Skin of body (tissue), 2 donors: ENCODE measurements around the gene UGT1A1. TPM values are rescaled to one million over a fixed set of nuclear protein-coding genes. Genes with fewer than 3 reads are reported as not detected.
A peak's percentile ranks its signal among the peaks of the same experiment; 100 is the strongest.
"Not testable (repeated sequence)": the region's sequence is repeated elsewhere in the genome, so short reads cannot be mapped to it uniquely, and the experiment has no call there.

Experiments used
- DNase-seq: peaks from one replicate; lab custom pipeline; 2025; lab: John Stamatoyannopoulos, UW
- total RNA-seq: library from RNA; depleted of rRNA; stranded (reverse); fragments of >200 nt; gene quantifications from one replicate; pipeline ENCODE4 v1.2.3, GENCODE V29; 2014

UGT1A1 gene
- total RNA-seq: 0.10 TPM

- no peak for DNase-seq
These were observed at the start of gene UGT1A1 for GRCh38 chr2:233760043-233760442. Gene UGT1A1, plus strand, starts transcription at chr2:233760270. Its CDS starts 18 bp downstream, at chr2:233760288.

GRCh38 chr2:233711312-233712008, 48.6 kb upstream of the UGT1A1 start:
- DNase-seq: peak; percentile 11

GRCh38 chr2:233712611-233713261, 47.3 kb upstream of the UGT1A1 start, which contains the start of gene UGT1A5:
Gene UGT1A5, plus strand, starts transcription at chr2:233712907. Its CDS starts 85 bp downstream, at chr2:233712992.
- DNase-seq: no peak

- DNase-seq: no peak
These were observed 46.8 kb upstream of the UGT1A1 start for GRCh38 chr2:233713262-233713615.

GRCh38 chr2:233714121-233714520, 45.9 kb upstream of the UGT1A1 start:
- no peak for DNase-seq

GRCh38 chr2:233718552-233718951, 41.5 kb upstream of the UGT1A1 start, which contains the start of gene UGT1A4:
Gene UGT1A4, plus strand, starts transcription at chr2:233718736. Its CDS starts 85 bp downstream, at chr2:233718821.
- DNase-seq: no peak

GRCh38 chr2:233728723-233729301, 31.3 kb upstream of the UGT1A1 start, which contains the start of gene UGT1A3:
Gene UGT1A3, plus strand, starts transcription at chr2:233729042. Its CDS starts 85 bp downstream, at chr2:233729127.
- no peak for DNase-seq

GRCh38 chr2:233736868-233737653, 23.0 kb upstream of the UGT1A1 start:
- DNase-seq: not testable (repeated sequence)

- no peak for DNase-seq
These were observed 19.2 kb upstream of the UGT1A1 start for GRCh38 chr2:233740870-233741269.

- DNase-seq: no peak
These were observed 16.4 kb upstream of the UGT1A1 start for GRCh38 chr2:233743464-233744259.

GRCh38 chr2:233745073-233745755, 14.9 kb upstream of the UGT1A1 start:
- no peak for DNase-seq

GRCh38 chr2:233745838-233746237, 14.2 kb upstream of the UGT1A1 start:
- DNase-seq: not testable (repeated sequence)

GRCh38 chr2:233746475-233747282, 13.4 kb upstream of the UGT1A1 start:
- no peak for DNase-seq

- DNase-seq: no peak
These were observed 12.9 kb upstream of the UGT1A1 start for GRCh38 chr2:233747283-233747544.

- DNase-seq: not testable (repeated sequence)
These were observed 9.4 kb upstream of the UGT1A1 start for GRCh38 chr2:233750689-233751088.

GRCh38 chr2:233751212-233752009, 8.7 kb upstream of the UGT1A1 start:
- DNase-seq: not testable (repeated sequence)

- no peak for DNase-seq
These were observed 5.0 kb upstream of the UGT1A1 start for GRCh38 chr2:233754872-233755611.
